ENCODE measurements around the gene GSK3A. TPM values are rescaled to one million over a fixed set of nuclear protein-coding genes. Genes with fewer than 3 reads are reported as not detected.
A peak's percentile ranks its signal among the peaks of the same experiment; 100 is the strongest.
"Not testable (repeated sequence)": the region's sequence is repeated elsewhere in the genome, so short reads cannot be mapped to it uniquely, and the experiment has no call there.

Gene GSK3A
- total RNA-seq, 1 experiment from 2014 or later: 30.2 TPM

DNA sequence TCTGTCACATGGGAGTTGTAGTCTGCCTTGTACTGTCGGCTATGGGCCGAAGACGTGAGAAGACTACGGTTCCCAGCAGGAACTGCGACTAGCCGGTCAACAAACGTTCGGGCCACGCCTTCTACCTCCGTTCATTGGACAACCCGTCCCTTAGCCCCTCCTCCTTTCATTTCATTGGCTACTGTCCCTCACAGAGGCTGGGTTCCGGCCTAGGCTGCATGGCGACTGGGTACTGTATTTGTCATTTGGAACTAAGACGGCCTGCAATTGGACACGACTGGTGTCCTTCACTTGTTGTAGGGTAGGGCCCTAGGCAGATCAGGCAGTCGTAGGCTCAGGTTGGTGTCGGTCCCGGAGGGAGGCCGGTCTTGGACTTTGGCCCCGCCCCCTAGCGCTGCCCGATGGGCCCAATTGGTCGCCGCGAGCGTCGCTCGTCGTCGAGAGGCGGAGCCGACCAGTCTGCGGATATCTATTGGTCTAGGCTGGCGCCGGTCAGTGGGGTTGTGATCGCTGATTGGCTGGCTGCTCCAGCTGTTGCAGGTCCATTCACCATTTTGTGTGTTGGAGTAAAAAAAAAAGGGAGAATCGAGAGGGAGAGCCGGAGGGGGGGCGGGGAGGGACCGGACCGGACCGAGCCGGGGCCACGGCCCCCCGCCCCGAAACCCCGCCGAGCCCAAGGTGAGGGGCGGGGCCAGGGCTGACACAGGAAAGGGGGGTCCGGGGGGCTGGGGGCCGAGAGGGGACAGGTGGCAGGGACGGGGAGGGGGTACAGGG is 26.5 kb upstream of the GSK3A start, which contains the start of gene CIC:
CIC (plus strand) TSS at position 549 of the 774 bp plus-strand sequence. CDS start 2,532 bp downstream, outside the sequence.
- peak; percentile 100 for DNase-seq (ENCODE audit: low read depth)

GRCh38 chr19:42268142-42268703 is 25.8 kb upstream of the GSK3A start:
- DNase-seq (ENCODE audit: low read depth): peak; percentile 99

GRCh38 chr19:42267644-42268141 is 25.3 kb upstream of the GSK3A start:
- no peak for DNase-seq (ENCODE audit: low read depth)

DNA sequence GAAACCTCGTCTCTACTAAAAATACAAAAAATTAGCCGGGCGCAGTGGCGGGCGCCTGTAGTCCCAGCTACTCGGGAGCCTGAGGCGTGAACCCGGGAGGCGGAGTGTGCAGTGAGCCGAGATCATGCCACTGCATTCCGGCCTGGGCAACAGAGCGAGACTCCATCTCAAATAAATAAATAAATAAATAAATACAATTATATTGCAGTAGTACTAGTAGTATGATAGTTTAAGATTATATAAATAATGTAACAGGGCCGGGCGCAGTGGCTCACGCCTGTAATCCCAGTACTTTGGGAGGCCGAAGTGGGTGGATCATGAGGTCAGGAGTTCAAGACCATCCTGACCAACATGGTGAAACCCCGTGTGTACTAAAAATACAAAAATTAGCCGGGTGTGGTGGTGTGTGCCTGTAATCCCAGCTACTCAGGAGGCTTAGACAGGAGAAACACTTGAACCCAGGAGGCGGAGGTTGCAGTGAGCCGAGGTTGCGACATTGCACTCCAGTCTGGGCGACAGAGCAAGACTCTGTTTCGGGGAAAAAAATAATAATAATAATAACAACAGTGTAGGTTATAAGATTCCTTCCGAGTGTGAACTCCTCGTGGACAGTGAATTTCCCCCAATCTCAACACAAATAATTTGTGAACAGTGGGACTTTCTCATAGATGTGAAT is 24.7 kb upstream of the GSK3A start:
- DNase-seq (ENCODE audit: low read depth): not testable (repeated sequence)

GRCh38 chr19:42266105-42266504 is 23.7 kb upstream of the GSK3A start:
- DNase-seq (ENCODE audit: low read depth): not testable (repeated sequence)

DNA sequence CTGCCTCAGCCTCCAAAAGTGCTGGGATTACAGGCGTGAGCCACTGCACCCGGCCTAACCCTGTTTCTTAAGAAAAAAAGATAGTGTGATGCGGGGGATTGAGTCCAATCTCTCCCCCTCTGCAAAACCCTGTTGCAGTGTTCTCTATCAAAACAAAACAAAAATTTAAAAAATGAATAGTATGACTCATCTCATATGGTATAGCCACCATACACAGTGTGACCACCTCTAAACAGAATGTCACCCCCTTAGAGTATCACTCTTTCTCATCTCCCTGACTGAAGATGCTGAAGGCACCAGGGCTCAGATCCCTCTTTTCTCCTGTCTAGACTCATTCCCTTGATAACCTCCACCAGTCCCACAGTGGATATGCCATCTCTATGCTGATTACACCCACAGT is 19.4 kb upstream of the GSK3A start:
- DNase-seq (ENCODE audit: low read depth): no peak

- not testable (repeated sequence) for DNase-seq (ENCODE audit: low read depth)
Measured at GRCh38 chr19:42257842-42258241, 15.4 kb upstream of the GSK3A start.

DNA sequence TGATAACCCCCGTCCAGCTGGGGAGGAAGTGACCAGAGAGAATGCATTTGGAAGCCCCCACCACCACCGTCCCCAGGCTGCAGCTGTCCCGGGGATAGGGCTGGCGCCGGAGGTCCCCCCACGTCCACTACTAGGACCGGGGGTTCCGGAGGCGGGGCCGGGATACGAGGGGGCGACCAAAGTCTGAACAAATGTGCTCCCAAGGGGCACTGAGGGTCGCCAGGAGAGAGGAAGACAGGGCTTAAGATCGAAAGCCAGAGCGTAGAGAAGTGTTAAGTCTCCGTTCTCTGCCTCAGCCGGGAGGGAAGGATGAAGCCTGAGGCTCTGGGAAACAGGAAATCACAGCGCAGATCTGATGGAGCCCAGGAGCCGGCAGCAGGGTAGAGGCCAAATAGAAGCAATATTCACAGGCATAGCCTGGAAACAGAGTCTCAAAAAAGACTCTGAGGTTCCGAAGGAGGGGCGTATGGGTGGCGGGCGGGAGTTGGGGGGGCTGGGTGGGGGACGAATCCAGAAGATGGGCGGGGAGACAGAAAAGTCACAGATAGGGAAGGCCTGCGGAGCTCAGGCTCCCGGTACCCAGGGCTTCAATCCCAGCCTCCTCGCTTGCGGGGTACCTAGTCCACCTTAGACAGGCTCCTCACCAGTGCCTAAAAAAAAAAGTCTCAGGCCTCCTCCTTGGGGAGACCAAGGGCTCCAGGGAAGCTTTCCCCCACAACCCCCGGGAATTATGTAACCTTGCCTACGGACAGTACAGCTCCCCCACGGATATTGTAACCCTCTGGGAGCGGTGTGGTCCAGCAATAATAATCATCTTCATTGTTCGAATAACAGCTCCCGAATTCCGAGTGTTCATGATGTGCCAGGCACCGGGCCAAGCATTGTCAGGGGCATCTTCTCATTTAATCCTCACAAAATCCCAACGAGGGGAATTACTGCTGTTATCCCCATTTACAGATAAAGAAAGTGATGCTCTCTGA is 13.7 kb upstream of the GSK3A start:
- peak; percentile 67 for DNase-seq (ENCODE audit: low read depth)

DNA sequence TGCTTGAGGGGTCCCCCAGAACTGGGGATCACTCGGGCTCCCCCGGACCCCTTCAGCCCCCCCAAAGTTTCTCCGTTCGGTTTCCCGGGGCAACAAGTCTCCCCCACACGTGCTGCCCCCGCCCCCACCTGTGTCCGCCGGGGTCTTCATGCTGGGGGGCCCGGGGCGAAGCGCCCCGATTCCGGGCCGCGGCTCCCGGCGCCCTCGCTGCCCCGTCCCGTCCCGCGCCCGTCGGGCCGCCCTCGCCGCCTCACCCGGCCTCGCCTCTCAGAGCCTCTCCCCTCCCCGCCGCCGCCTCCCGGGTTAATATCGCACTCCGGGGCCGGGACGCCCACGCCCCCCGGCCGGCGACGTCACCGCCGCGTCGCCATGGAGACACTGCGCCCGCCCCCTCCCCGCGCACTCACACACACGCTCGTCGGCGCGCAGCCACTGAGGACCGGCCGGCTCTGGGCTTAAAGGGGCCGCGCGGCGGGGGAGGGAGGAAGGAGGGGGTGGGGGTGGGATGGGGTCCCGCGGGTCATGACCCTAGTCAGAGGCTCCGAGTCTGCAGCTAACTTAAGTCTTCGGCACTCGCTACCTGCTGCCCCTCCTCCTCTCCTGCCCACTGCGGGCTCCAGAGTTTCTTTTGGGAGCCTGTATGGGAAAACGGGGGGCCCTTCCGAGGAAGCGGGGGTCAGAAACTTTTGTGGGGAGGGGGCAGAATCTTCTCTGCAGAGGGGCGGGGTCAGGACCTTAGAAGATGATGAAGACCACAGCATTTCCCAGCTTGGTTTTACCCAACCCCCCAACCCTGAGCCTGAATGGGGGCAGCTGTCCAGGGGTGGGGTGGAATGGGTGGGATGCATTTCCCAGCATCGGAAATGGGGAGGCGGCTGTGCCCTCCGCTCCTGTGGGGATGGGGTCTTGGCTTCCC is 12.7 kb upstream of the GSK3A start, which contains the start of gene ERF:
ERF (minus strand) TSS at position 279 of the 916 bp plus-strand sequence; CDS start at position 150, 129 bp downstream.
- peak; percentile 91 for DNase-seq (ENCODE audit: low read depth)

- peak; percentile 61 for DNase-seq (ENCODE audit: low read depth)
Measured at GRCh38 chr19:42254089-42254849, 11.9 kb upstream of the GSK3A start.

DNA sequence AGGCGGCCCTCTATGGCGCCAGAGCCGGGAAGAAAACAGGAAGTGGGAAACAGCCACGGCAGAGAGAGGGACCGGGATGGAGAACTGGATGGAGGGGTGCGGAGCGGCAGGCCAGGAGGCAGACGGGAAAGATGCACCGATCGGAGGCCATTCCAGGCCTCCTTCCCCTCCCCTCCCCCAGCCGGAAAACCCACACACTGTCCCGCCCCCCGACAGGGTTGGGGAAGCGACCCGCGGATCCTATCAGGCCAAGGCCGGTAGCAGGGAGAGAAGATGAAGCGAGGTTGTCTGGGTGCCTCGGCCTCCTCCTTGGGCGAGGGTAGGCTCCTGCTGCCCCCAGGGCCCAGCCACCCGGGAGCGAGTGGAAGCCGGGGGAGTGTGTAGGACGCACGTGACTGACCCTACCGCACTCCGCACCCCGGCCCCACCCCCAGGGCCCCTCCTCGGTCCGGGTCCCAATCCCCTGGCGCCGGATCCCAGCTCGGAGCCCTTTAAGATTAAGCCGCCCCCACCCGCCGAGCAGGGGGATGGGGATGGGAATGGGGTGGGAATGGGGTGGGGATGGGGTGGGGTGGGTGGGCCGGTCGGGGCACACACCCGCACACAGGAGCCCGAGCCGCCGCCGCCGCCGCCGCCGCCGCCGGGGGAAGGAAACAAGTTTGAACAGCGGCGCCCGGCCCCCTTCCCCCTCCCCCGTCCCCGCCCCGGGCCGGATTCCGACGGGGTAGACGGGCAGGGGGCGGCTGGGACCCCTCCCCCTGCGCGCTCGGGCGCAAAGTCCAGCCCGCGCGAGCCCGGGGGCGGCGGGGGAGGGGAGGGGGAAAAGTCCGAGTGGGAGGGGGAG is 11.1 kb upstream of the GSK3A start:
- DNase-seq (ENCODE audit: low read depth): peak; percentile 50

- DNase-seq (ENCODE audit: low read depth): peak; percentile 54
Measured at GRCh38 chr19:42252365-42253244, 10.2 kb upstream of the GSK3A start.

GRCh38 chr19:42251572-42252358 is 9.4 kb upstream of the GSK3A start:
- DNase-seq (ENCODE audit: low read depth): no peak

GRCh38 chr19:42250666-42251531 is 8.5 kb upstream of the GSK3A start:
- DNase-seq (ENCODE audit: low read depth): no peak

DNA sequence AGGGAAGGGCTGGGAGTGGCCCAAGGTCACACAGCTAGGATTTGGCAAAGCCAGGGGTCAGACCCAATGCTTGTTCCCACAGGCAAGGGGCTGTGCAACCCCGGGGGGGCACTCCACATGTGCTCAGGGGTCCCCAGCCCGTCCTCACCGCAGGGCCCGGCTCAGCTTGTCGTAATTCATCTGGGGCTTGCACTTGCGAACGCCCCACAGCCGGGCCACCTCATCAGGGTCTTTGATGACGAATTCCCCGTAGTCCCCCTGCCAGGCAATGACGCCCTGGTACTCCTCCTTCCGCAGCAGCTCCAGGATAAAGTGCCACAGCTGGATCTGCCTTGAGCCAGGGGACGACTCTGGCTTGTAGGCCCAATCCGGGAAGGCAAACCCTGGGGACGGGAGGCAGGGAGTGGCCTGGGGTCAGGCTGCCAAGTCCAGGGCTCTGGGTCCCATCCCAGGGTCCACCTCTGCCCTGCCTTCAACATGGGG is 7.8 kb upstream of the GSK3A start:
- no peak for DNase-seq (ENCODE audit: low read depth)
